Stimulated activated naive CD8-positive, alpha-beta T cell treated with anti-CD3 and anti-CD28 coated beads, Interleukin-15, Interleukin-2, amounts not matched to agents 100 U/mL and 50 U/mL, for 24 hours (primary cell): ENCODE data around the gene S1PR2.
"Not testable (repeated sequence)": the region's sequence is repeated elsewhere in the genome, so short reads cannot be mapped to it uniquely, and the experiment has no call there.

ENCODE experiments used
- ATAC-seq: fragments of 150-1000 bp; cut with Tn5 transposase; one replicate; pipeline ENCODE4 v1.10.0; 2021
- DNase-seq: peaks from one replicate; pipeline ENCODE4 v3.0.0; 2021

The S1PR2 gene

GRCh38 chr19:10190026-10190425 is 41.1 kb downstream of the S1PR2 start:
- DNase-seq, result no peak
- ATAC-seq, result no peak

GRCh38 chr19:10189616-10190015 is 41.5 kb downstream of the S1PR2 start:
- peak; percentile 71 for ATAC-seq

GRCh38 chr19:10187315-10187714 is 43.8 kb downstream of the S1PR2 start:
- no peak for ATAC-seq
- DNase-seq, result no peak

More at GRCh38 chr19:10189616-10190015, 41.5 kb downstream of the S1PR2 start:
- peak; percentile 40 for DNase-seq

- ATAC-seq, result no peak
Measured at GRCh38 chr19:10184636-10185035, 46.5 kb downstream of the S1PR2 start.

GRCh38 chr19:10183926-10184325 is 47.2 kb downstream of the S1PR2 start:
- no peak for DNase-seq
- ATAC-seq, result no peak

More at GRCh38 chr19:10184636-10185035, 46.5 kb downstream of the S1PR2 start:
- DNase-seq, result no peak

GRCh38 chr19:10182847-10183246 is 48.3 kb downstream of the S1PR2 start:
- DNase-seq, result no peak
- no peak for ATAC-seq

GRCh38 chr19:10182076-10182475 is 49.1 kb downstream of the S1PR2 start:
- DNase-seq (no peak), ATAC-seq (no peak)

- no peak for DNase-seq
- no peak for ATAC-seq
Measured at GRCh38 chr19:10180459-10180858, 50.7 kb downstream of the S1PR2 start.

- not testable (repeated sequence) for DNase-seq, ATAC-seq
Measured at GRCh38 chr19:10180024-10180423, 51.1 kb downstream of the S1PR2 start.

GRCh38 chr19:10173527-10173926 is 57.6 kb downstream of the S1PR2 start:
- ATAC-seq (no peak), DNase-seq (no peak)
